GM21786 (cell line): ENCODE data around the gene SLFN13.
A peak's percentile ranks its signal among the peaks of the same experiment; 100 is the strongest.
"Not testable (repeated sequence)": the region's sequence is repeated elsewhere in the genome, so short reads cannot be mapped to it uniquely, and the experiment has no call there.

ENCODE experiments used
- ATAC-seq: cut with Tn5 transposase; IDR thresholded peaks from one replicate; pipeline ENCODE4 v1.9.1; 2021; ENCODE audit not compliant: unreplicated experiment

SLFN13 gene

GRCh38 chr17:35432176-35433074 lies 16.1 kb downstream of the SLFN13 start, which contains the start of gene SLFN12:
Gene SLFN12 (minus strand): TSS chr17:35432500. CDS start chr17:35423028, 9,472 bp downstream.
- ATAC-seq: peak; percentile 78

GRCh38 chr17:35429702-35430101 lies 18.9 kb downstream of the SLFN13 start:
- no peak for ATAC-seq

- ATAC-seq: no peak
Measured at GRCh38 chr17:35428229-35428628, 20.3 kb downstream of the SLFN13 start.

GRCh38 chr17:35423761-35424160 lies 24.8 kb downstream of the SLFN13 start:
- ATAC-seq: no peak

- ATAC-seq: not testable (repeated sequence)
Measured at GRCh38 chr17:35421069-35421468, 27.5 kb downstream of the SLFN13 start.

GRCh38 chr17:35416659-35417058 lies 31.9 kb downstream of the SLFN13 start:
- ATAC-seq: no peak

GRCh38 chr17:35414707-35415106 lies 33.9 kb downstream of the SLFN13 start:
- not testable (repeated sequence) for ATAC-seq

GRCh38 chr17:35414247-35414646 lies 34.3 kb downstream of the SLFN13 start:
- ATAC-seq: no peak

- ATAC-seq: no peak
Measured at GRCh38 chr17:35407531-35407930, 41.0 kb downstream of the SLFN13 start.

GRCh38 chr17:35406568-35406967 lies 42.0 kb downstream of the SLFN13 start:
- no peak for ATAC-seq

GRCh38 chr17:35404360-35404759 lies 44.2 kb downstream of the SLFN13 start:
- ATAC-seq: no peak

- ATAC-seq: not testable (repeated sequence)
Measured at GRCh38 chr17:35393783-35394182, 54.8 kb downstream of the SLFN13 start.

GRCh38 chr17:35390663-35391062 lies 57.9 kb downstream of the SLFN13 start:
- no peak for ATAC-seq

- ATAC-seq: no peak
Measured at GRCh38 chr17:35390156-35390555, 58.4 kb downstream of the SLFN13 start.

GRCh38 chr17:35387496-35387895 lies 61.1 kb downstream of the SLFN13 start:
- no peak for ATAC-seq
